SHP77 (cell line): Measurements from ENCODE around the gene LRBA.
"Not testable (repeated sequence)": the region's sequence is repeated elsewhere in the genome, so short reads cannot be mapped to it uniquely, and the experiment has no call there.

ENCODE experiments used
- DNase-seq, 2 experiments: peaks; one replicate each; lab custom pipeline; 2025; lab: John Stamatoyannopoulos, UW

LRBA gene

DNA sequence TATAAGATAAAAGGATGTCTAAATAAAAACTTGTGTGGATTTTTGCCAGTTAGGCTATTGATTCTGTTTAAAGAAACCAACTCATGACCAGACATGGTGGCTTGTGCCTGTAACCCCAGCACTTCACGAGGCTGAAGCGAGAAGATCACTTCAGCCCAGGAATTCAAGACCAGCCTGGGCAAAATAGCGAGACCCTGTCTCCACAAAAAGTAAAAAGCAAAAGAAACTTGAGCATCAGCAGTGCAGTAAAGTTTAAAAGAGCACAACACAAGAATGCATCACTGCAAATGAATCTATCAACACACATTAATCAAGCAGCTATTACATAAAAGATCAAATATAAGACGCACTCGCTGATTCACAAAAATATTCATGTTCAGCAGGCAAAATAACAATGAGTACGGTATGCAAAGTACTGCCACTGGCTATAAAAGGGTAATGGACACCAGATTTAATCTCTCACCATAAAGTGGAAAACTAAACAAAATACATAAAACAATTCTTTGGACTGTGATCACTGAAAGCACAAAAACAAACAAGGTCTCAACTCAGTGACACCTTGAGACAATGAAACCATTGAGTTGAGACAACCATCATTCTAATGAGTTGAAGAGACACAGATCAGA is 41.3 kb downstream of the LRBA start:
- DNase-seq = no peak

DNA sequence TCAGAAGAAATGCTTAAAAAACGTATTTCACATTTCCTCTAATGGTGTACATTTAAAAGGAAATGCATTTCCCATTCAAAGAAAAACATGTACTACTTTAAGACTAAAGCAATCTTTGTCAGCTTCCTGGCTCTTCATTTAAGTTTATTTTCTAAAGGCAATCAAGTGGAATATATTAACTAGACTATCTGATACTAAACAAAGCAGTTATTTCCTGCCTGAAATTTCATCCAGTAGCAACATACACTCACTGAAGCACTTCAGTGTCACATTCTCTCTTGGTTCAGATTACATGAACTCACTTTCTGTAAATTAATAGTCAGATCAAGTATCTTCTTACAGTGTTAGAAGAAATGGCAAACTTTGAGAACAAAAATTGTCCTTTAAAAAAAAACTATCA is 42.5 kb downstream of the LRBA start:
- DNase-seq = no peak

- no peak for DNase-seq
Measured at GRCh38 chr4:150971901-150972300, 43.2 kb downstream of the LRBA start.

DNA sequence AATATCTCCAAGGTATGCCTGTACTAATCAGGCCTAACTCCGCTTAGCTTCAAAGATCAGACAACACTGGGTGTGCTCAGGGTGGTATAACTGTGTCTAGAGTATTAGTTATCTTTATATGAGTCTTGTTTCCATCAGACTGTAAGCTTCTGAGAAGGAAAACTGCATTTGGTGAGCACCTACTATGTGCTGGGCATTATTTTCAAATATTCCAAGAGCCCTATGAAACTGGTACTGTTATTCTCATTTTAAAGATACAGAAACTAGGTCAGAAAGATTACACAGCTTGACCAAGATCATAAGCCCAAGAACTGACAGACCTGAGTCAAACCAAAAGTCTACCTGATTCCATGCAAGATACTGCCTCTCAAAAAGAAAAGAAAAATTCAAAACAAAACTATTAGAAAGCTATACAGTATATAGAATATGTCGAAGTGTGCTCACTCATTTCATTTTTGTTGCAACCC is 44.4 kb downstream of the LRBA start:
- DNase-seq = no peak

DNA sequence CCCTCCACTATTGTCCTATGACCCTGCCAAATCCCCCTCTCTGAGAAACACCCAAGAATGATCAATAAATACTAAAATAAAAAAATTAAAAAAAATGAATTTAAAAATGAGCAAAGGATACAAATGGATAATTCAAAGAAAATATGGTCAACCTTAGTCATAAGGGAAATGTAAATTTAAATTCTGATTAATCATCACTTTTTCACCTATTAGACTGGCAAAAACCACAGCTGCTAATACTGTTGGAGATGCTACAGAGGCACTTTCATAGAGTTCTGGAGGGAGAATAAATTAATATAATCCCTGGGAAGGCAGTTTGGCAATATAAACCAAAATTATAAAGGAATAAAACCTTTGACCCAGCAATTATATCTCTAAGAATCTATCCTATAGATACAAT is 50.3 kb downstream of the LRBA start:
- no peak for DNase-seq

GRCh38 chr4:150963602-150964345 is 51.3 kb downstream of the LRBA start:
- DNase-seq = not testable (repeated sequence)

- DNase-seq = no peak
Measured at GRCh38 chr4:150962245-150962644, 52.8 kb downstream of the LRBA start.

GRCh38 chr4:150961566-150961965 is 53.5 kb downstream of the LRBA start:
- no peak for DNase-seq

GRCh38 chr4:150960818-150961217 is 54.3 kb downstream of the LRBA start:
- DNase-seq = no peak

DNA sequence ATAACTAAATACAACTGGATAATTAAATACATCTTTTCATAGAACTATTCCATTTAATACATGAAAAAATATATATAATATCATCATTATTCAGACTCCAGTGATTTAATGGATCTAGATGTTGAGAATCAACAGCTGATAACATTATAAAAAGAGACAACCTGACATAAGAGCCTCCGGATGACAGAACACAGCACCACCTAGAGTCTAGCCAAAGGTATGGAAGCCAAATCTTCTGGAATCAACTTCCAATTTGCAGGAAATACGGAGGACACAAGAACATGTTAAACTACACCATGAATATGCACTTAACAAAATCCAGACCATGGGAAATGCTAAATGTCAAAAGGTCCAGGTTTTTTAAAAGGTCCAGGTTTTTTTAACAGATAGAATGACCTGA is 55.0 kb downstream of the LRBA start:
- DNase-seq = no peak

DNA sequence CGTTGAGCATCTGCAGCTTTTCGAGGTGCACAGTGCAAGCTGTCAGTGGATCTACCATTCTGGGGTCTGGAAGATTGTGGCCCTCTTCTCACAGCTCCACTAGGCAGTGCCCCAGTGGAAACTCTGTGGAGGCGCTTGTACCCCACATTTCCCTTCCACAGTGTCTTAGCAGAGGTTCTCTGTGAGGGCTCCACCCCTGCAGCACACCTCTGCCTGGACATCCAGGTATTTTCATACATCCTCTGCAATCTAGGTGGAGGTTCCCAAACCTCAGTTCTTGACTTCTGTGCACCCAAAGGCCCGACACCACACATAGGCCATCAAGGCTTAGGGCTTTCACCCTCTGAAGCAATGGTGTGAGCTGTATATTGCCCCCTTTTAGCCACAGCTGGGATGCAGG is 57.1 kb downstream of the LRBA start:
- DNase-seq = not testable (repeated sequence)

DNA sequence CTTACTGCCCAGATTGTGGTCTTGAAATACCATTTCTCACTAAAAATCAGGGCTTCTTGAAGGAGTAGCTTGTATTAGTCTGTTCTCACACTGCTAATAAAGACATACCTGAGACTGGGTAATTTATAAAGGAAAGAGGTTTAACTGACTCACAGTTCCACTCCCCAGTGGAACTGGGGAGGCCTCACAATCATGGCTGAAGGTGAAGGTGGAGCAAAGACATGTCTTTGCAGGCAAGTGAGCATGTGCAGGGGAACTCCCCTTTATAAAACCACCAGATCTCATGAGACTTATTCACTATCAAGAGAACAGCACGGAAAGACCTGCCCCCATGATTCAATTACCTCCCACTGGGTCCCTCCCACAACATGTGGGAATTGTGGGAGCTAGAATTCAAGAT is 58.0 kb downstream of the LRBA start:
- not testable (repeated sequence) for DNase-seq

DNA sequence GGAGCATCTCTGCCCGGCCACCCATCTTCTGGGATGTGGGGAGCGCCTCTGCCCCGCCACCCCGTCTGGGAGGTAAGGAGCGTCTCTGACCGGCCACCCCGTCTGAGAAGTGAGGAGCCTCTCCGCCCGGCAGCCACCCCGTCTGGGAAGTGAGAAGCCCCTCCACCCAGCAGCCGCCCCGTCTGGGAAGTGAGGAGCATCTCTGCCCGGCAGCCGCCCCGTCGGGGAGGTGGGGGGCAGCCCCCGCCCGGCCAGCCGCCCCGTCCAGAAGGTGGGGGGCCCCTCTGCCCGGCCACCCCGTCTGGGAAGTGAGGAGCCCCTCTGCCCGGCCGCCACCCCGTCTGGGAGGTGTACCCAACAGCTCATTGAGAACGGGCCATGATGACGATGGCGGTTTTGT is 61.2 kb downstream of the LRBA start:
- DNase-seq = not testable (repeated sequence)

DNA sequence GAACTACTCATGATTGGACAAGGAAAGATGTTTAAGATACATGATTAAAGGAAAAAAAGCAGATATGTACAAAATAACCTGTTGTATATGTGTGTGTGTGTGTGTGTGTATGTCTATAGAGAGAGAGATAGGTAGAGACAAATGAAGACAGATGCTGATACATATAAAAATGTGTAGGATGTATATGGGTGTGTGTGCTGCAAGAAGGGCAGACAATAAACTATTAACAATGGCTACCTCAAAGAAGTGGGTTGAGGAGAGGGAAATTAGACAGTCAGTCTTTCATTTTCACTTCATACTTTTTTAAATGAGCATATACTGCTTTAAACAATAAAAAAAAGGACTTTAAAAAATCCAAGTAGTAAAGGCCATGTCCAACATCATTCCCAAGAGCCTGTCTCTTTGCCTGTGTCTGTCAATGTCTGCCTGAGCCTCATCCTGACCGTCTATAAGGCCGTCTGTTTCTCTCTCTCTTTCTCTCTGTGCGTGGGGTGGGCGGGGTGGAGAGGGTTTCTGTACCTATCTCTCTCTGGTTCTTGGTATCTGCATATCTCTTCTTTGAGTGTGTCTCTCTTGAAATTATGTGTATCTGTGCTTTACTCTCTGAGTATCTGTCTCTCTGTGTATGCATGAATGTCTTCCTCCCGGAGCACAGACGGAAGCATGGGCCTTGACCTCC is 62.8 kb downstream of the LRBA start:
- DNase-seq = no peak

GRCh38 chr4:150950657-150951288 is 64.3 kb downstream of the LRBA start:
- DNase-seq = no peak

- no peak for DNase-seq
Measured at GRCh38 chr4:150949943-150950342, 65.1 kb downstream of the LRBA start.

DNA sequence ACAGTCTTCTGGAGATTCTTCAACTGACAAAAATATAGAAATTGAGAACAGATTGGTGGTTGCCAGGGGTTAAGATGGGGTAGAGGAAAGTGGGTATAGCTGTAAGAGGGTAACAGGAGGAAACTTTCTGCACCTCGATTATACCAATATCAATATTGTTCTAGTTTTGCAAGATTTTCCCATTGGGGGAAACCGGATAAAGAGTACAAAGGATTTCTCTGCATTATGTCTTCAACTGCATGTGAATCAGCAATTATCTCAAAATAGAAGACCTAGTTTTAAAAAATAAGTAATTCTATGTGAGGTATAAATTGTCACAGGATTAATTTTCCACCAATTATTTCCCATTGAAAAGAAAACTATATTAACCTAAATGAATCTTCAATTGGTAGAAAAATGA is 65.7 kb downstream of the LRBA start:
- DNase-seq = no peak

DNA sequence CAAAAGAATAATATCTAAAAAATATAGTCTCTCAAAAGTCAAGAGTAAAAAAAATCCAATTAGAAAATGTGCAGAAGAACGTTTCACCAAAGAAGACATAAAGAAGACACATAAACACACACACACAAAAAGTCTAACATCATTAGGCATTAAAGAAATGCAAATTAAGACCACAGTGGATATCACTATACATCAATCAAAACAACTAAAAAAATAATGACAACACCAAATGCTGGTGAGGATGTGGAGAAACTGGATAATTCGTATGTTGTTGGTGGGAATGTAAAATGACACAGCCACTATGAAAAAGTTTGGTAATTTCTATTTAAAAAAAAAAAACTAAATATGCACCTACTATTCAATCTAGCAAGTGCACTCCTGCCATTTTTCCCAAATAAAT is 66.4 kb downstream of the LRBA start:
- DNase-seq = no peak

DNA sequence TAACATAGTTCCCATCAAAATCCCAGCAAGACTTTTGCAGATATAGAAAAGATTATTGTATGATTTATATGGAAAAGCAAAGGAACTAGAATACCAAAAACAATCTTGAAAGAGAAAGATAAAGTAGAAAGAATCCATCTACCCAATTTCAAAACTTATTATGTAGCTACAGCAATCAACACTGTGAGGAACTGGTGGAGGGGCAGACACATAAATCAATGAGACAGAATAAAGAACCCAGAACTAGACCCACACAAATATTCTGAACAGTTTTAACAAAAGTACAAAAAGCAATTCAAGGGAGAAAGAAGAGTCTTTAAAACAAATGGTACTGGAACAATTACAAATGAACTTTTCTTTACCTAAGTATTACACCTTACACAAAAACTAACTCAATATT is 67.0 kb downstream of the LRBA start:
- DNase-seq = no peak

GRCh38 chr4:150944660-150945059 is 70.4 kb downstream of the LRBA start:
- DNase-seq = no peak

DNA sequence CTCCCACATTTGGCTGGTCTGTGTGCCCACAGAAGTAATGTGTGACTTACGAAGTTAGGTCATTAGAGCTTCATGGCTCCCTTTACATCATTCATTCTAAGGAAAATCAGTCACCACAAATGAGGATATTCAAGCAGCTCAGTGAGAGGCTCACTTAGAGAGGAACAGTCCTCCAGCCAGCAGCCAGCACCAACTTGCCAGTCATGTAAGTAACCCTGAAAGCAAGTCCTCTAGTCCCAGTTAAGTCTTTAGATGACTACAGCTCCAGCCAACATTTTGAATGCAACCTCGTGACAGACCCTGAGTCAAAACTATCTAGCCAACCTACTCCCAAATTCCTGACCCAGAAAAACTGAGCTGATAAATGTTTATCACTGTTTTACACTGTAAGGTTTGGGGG is 71.3 kb downstream of the LRBA start:
- DNase-seq = no peak

GRCh38 chr4:150943126-150943525 is 72.0 kb downstream of the LRBA start:
- no peak for DNase-seq

GRCh38 chr4:150942539-150942938 is 72.5 kb downstream of the LRBA start:
- no peak for DNase-seq
